GM18867 (cell line): ENCODE measurements around the gene PARD3B.

Source experiments
- ATAC-seq: cut with Tn5 transposase; IDR thresholded peaks from one replicate; pipeline ENCODE4 v1.9.1; 2021; ENCODE audit warnings: mild to moderate bottlenecking, moderate library complexity; ENCODE audit not compliant: unreplicated experiment

Gene PARD3B

GRCh38 chr2:205169464-205169863, 624.2 kb downstream of the PARD3B start:
- ATAC-seq, result no peak

DNA sequence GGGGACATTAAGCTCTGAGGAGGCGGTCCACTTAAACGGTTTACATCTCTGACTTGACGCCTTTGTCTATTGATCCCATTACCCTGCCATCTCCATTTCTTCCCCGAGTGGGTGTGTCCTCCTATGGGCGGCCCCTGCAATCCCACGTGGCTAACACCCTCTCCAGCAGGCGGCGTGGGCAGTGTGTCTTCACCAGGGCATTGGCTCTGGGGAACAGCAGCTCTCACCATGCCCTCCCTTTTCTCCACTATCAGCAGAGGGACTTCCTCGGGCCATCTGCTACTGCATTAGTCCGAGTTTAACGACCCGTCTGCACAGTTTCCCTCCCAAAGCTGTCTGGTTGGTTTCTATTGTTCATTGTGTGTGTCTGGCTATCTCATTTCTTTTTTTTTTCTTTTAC, 625.1 kb downstream of the PARD3B start:
- no peak for ATAC-seq

DNA sequence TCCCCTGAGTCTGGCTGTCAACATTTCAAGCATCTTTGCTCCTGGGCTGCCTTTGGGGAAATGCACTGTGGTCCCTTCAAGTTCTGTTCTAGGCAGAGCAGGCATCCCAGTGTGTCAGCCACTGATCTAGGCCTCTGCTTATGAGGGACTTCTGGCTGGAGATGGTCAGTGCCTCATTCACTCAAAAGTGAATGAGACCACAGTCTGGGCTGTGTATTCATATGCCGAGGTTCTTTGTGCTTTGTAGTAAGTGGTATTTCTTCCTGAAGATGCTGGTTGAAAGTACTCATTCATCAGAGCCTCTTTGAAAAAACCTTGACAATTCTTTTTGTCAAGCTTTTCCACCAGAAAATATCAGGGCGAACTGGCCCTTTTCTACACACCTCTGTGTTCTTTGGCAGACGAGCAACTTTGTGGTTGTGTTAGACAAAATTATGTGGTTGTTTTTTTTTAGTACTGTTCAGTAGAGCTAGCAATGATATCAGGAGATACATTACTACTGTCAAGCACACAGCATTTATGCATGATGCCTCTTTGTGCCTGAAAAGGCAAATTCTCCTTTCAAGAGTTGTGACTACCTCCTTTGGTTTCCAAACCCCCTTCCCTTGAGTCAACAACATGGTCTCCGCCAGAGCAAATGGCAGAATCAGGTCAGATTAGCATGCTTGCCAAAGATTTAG, 626.1 kb downstream of the PARD3B start:
- no peak for ATAC-seq

GRCh38 chr2:205175831-205176230, 630.6 kb downstream of the PARD3B start:
- ATAC-seq, result no peak

- no peak for ATAC-seq
These were observed 631.3 kb downstream of the PARD3B start for GRCh38 chr2:205176546-205176945.

- no peak for ATAC-seq
These were observed 632.3 kb downstream of the PARD3B start for GRCh38 chr2:205177546-205177945.

DNA sequence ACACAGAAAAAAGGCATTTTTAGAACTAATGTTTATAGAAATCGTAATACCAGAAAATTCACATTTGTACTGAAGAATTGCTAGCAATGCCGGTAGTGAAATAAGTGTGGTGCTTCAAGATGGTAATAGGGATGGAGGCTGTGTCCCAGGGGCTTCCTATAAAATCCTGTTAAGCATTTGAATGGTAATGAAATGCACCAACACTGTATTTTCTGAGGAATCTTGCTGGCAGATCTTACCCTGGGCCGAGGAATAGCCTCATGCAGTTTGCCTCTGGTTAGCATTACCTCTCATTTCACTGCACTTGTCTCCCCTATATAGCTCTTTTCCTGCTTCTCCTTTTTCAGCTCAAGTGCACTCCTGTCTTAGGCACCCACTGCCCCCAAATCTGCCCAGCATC, 635.5 kb downstream of the PARD3B start:
- ATAC-seq, result no peak

DNA sequence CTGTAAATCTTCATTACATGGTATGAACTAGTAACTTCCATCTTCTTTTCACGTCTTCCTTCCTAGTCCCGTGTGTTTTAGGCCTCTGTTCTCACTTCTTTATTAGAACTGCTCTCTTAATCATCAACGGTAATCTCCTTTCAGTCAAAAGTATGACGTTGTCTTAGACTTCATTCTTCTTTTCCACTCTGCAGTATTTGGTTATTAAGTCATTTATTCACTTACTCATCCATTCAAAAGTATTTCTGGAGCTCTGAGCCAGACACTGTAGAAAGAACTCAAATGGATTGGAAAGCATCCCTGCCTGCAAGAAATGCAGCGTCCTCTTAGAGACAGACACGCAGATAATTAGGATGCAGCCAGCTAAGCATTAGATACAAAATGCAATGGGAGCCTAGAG, 642.5 kb downstream of the PARD3B start:
- ATAC-seq, result no peak

- no peak for ATAC-seq
These were observed 643.2 kb downstream of the PARD3B start for GRCh38 chr2:205188239-205189138.

GRCh38 chr2:205189301-205189700, 644.0 kb downstream of the PARD3B start:
- no peak for ATAC-seq

DNA sequence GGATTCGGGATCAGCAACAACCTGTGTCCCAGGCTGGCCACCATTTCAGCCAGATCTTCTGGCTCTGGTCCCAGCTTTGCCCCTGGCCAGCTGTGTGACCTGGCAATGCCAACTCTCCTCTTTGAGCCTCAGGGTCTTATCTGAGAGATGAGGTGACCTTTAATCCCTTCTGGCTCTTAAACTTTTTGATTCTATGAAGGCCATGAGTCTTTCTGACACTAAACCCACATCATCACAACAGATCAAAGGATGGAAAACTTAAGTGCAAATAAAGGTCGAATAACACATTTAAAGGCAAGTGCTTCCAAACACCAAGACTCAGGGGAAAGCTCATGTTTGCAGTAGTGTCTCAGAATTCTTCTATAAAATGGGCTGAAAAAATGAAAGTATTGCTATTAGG, 645.3 kb downstream of the PARD3B start:
- ATAC-seq, result no peak

- no peak for ATAC-seq
These were observed 648.0 kb downstream of the PARD3B start for GRCh38 chr2:205193125-205193835.

DNA sequence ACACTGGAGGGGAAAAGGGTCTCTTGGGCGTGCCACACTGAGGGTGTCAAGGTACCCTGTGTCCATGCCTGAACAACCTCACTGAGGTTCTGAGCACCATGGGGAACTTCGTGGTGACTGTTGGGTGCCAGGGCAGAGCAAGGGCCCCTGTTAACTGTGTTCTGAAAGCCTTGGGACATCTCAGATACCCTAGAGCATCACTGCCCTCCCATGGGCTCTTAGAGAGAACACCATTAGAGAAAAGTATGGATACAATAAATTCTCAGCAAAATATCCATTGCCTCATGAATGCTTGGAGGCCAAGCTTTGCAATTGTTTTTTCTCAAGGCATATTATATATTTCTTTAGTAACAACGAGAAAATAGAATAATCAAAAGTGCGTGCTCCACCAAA, 648.6 kb downstream of the PARD3B start:
- no peak for ATAC-seq

DNA sequence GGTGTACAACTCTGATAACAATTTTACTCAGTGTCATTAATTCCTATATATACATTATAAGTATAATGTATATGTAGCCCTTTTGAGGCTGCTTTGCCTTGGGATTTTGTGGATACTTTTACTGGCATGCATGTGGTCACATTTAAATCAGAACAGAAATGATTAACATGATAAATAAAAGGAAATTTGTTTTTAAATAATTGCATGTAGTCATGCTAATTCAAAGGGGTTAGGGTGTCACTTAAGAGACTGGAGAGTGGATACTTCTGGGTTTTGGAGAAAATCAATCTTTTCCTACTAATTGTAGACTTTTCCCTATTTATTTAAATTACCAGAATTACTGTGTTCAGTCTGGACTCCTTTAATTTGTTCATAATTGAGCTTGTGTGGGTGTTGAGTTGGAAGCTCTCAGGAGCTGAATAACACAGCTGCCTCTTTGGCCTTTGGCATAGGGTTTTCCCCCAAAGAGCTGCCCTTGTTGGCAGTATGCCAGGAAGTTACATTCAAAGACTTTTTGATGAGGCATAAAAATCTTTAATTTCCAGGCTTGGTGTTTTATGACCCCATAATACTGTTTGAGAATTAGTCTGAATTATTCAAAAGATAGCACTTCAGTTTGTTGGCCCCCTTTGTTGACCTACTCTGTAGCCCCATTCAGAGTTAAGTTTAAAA, 652.3 kb downstream of the PARD3B start:
- ATAC-seq, result no peak

GRCh38 chr2:205198140-205198525, 652.9 kb downstream of the PARD3B start:
- ATAC-seq, result no peak

DNA sequence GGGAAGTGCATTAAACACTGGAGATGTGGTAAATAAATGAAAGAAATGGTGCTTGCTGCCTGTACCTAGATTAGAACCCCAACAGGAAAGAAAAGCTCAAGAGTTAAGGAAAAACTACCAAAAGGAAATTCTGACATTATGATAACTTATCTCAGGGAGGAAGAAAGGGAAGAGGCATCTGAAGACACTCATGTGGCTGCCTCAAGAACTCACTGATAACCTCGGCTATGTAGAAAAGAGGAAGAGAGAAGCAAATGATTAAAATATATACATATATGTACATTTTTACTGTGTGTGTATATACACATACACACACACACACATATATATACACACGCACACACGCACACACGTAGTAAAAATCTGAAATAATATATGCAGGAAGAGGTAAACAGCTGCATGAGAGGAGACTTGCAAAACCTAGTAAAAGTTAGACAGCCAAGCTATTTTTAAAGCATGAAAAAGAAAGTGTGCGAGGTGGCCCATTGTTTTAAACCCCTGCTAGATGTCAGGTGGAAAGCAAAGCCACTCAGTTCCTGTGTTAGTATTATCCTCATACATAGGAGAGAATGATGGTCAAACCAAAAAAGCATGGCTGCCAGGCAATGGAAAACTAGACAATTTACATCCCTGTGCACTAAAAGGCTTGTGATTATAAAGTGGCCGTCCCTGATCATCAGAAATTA, 654.0 kb downstream of the PARD3B start:
- ATAC-seq, result no peak

DNA sequence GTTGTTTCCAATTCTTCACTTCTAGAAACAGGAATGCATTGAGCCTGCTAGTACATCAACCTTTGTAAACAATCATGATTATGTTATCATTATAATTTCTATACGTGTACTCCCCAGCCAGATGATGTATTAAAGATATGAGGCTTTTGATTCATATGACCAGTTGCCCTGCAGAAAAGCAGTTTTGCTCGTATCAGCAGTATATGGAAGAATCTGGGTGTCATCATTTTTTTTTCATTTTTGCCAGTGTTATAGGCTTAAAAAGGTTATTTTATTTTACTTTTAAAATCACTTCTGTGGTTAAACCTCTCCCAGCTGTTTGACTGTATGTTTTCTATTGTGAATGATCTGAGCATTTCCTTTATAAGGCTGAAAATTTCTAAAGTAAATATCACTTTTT, 665.2 kb downstream of the PARD3B start:
- ATAC-seq, result no peak

- no peak for ATAC-seq
These were observed 667.1 kb downstream of the PARD3B start for GRCh38 chr2:205212357-205212756.

DNA sequence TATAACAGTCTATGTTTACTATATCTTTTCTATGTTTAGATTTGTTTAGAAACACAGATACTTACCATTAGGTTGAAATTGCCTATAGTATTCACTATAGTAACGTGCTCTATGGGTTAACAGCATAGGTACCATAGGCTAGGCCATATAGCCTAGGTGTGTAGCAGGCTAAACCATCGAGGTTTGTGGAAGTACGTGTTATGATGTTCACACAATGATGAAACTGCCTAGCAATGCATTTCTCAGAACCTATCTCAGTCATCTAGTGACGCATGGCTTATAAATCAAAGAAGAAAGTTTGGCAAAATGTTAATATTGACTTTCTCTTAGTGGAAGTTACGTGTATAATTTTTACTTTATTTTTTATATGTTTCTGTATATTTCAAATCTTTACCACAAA, 670.8 kb downstream of the PARD3B start:
- ATAC-seq, result no peak

DNA sequence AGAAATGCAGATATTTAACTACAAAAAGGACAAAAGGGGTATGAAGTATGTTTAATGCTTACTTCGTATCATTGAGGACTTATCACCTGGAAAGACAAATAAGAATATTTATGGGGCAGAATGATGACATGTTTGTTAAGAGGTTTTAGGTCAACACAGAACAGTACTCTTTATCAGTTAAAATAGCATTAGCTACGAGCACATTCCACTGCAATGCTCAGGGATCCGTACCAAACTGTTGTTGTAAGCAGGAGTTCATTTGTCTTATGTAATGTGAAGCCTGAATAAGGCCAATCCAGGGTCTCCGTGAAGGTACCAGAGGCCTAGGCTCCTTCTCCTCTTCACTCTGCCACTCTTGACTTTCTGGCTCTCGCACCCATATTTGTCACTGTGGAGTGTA, 671.3 kb downstream of the PARD3B start:
- no peak for ATAC-seq

- ATAC-seq, result no peak
These were observed 671.7 kb downstream of the PARD3B start for GRCh38 chr2:205217004-205217403.
